ENCODE results near the gene CLDN24. TPM values are rescaled to one million over a fixed set of nuclear protein-coding genes. Genes with fewer than 3 reads are reported as not detected.

The CLDN24 gene
- total RNA-seq, 1 experiment from 2014 or later: not detected

DNA sequence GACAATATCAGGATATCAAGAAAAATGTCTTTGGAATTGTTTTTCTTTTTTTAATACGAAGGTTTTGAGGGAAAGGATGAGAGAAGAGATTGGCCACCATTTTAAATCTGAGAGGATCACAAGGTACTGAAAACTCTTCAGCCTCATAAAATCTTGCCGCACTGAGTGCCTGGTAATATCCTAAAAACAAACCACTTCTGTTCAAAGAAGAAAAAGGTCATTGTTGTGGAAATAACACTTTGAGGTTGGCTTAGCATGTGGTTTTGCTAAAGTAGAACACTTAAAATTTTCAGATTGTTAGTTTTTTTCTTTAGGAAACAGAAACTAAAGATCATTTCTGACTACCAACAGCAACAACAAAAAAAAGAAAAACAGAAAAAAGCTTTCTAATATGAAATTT is 1.1 kb downstream of the CLDN24 start:
- H3K27me3 ChIP-seq (ENCODE audit: control insufficient read depth, insufficient read depth, low read length): no peaks in the 10 kb centered on the region
- H3K4me3 ChIP-seq (ENCODE audit: insufficient read depth, low read depth, low read length): no peak overlapping the region
- H3K36me3 ChIP-seq (replicated peaks; ENCODE audit: control insufficient read depth, insufficient read depth, low read length): 0 out of 2 replicates have a peak, but pooled peaks cover 1% of the 10 kb centered on the region
- DNase-seq: no peak

DNA sequence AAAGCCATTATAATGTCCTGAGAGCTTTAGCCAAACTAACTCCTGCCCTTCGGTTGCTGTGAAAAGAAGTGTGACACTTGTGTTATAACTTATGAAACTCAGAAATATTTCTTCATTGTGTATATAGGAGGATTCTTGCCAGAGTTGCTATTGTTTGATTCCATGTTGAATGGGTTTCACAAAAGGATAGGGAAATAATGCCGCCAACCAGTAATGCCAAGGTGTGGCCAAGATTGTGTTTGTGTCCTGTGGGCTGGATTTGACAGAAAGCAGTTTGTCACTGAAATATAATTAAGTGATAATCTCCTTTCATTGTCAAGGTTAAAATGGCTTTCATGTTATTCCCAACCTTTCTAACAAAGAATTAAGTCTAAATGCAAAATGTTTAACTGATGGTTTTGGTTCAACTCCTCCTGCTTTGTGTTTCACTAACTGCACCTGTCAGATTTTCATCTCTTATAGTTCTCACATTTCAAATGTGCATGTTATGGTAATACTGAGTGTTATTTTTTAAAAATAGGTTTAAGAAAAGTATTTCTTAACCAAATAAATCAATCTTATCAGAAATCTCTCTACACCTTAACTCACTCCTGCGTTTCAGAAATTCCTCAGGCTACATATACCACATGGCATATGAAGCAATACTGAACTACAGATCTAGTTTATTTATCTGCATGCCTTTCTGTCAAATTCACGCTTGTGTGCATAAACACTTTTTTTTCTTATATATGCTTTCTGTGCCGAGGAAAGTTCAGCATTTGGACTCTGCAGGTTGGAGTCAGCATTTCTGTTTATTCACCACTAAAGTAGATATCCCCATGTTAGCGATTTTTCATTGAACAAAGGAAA is 1.8 kb downstream of the CLDN24 start, which contains the start of gene CLDN22:
Gene CLDN22, minus strand, starts transcription at position 66 of the 849 bp plus-strand sequence. Its CDS starts 58 bp downstream, at position 8.
- H3K27me3 ChIP-seq (ENCODE audit: control insufficient read depth, insufficient read depth, low read length): no peaks in the 10 kb centered on the region
- H3K36me3 ChIP-seq (replicated peaks; ENCODE audit: control insufficient read depth, insufficient read depth, low read length): peaks cover 1% of the 10 kb centered on the region; the same call in 1 of the 2 replicates

DNA sequence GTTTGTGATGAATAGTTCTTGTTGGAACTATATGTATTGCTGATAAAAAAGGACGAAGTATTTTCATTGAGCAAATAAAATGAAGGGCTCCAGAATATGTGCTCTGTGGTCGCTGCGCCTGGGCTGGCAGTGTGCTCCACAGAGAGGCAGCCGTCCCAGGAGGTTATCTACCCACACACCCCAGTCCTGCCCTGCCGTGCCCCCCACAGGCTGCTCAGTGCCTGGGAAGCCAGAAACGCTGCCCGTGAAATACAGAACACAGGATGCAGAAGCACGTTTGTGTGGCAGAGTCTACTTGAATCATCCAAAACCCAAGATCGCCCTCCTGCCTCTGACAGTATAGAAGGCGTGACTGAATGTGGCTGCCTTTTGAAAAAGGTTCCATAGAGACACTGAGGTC is 3.6 kb downstream of the CLDN24 start:
- no peak overlapping the region for H3K4me3 ChIP-seq (ENCODE audit: insufficient read depth, low read depth, low read length)

More for the DNA sequence above, 1.8 kb downstream of the CLDN24 start, which contains the start of gene CLDN22:
- no peak within 1 kb of the TSS for H3K4me3 ChIP-seq (ENCODE audit: insufficient read depth, low read depth, low read length)
- no peak for DNase-seq

DNA sequence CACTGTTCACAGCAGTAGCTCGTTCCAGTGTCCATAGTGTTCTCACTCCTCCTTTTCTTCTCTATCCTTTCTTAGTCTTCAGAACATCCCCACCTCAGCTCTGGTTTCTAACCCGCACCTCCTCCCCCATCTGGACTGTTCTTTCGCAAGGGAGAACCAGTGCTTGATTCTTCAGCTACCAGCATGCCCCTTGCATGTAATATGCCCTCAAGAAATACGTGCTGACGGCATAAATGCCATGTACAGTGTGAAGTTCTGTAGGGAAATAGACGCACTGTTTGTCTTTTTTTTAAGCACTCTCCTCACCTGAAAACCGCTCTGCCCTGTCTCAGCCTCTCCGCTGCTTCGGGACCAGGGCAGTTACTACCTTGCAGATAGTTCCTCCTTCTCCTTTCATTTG is 7.4 kb downstream of the CLDN24 start:
- Histone ChIP-seq H3K27me3 (ENCODE audit: control insufficient read depth, insufficient read depth, low read length) (no peaks in the 10 kb centered on the region), H3K4me3 (ENCODE audit: insufficient read depth, low read depth, low read length) (no peak overlapping the region), H3K36me3 (replicated peaks; ENCODE audit: control insufficient read depth, insufficient read depth, low read length) (peaks cover 15% of the 10 kb centered on the region; the same call in 1 of the 2 replicates)
- no peak for DNase-seq

More for the DNA sequence above, 3.6 kb downstream of the CLDN24 start:
- H3K27me3 ChIP-seq (ENCODE audit: control insufficient read depth, insufficient read depth, low read length): no peaks in the 10 kb centered on the region
- no peak for DNase-seq
- peaks cover 9% of the 10 kb centered on the region; the same call in 1 of the 2 replicates for H3K36me3 ChIP-seq (replicated peaks; ENCODE audit: control insufficient read depth, insufficient read depth, low read length)

DNA sequence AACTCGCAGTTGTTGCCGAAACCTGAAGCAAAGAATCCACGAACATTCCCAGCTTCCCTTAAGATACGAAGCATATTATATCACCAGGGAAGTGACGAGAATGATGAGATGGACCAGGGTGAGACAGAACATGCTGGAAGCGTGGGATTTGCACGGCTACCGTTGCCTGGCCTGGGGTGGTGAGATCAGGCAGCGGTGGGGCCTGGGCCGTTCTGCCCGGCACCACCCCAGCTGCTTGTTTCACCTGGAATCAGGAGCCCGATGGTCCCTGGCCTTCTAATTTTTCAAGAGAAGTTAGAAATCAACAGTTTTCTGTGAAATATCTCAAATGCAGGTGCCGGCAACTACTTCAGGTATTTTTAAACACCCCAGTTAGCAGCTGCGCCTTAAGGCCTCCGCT is 7.9 kb downstream of the CLDN24 start:
- Histone ChIP-seq H3K27me3 (ENCODE audit: control insufficient read depth, insufficient read depth, low read length) (no peaks in the 10 kb centered on the region), H3K36me3 (replicated peaks; ENCODE audit: control insufficient read depth, insufficient read depth, low read length) (peaks cover 15% of the 10 kb centered on the region; the same call in 1 of the 2 replicates), H3K4me3 (ENCODE audit: insufficient read depth, low read depth, low read length) (no peak overlapping the region)
- DNase-seq: no peak

DNA sequence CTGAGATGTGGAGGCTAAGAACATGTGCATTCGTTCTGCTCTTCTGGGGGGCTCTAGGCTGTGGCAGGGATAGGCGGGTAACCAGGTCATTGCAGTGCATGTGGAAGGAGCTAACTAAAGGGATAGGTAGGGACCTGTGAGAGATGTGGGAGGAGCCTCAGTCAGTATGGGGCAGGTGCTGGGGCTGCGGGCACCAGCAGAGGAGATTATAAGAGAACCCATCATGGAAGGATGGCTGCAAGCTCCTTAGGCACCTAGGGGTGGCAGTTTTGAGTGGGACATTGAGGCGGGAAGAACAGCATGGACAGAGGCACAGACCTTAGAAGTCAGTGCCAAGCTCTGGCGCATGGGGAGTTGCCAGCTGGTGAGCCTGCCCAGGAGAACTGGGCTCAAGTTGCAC is 9.4 kb downstream of the CLDN24 start:
- H3K27me3 ChIP-seq (ENCODE audit: control insufficient read depth, insufficient read depth, low read length): no peaks in the 10 kb centered on the region
- H3K4me3 ChIP-seq (ENCODE audit: insufficient read depth, low read depth, low read length): no peak overlapping the region
- H3K36me3 ChIP-seq (replicated peaks; ENCODE audit: control insufficient read depth, insufficient read depth, low read length): peaks cover 15% of the 10 kb centered on the region; the same call in 1 of the 2 replicates
- no peak for DNase-seq

GRCh38 chr4:183306811-183307210 is 15.4 kb downstream of the CLDN24 start:
- Histone ChIP-seq H3K4me3 (ENCODE audit: insufficient read depth, low read depth, low read length) (no peak overlapping the region), H3K36me3 (replicated peaks; ENCODE audit: control insufficient read depth, insufficient read depth, low read length) (peaks cover 5% of the 10 kb centered on the region), H3K27me3 (ENCODE audit: control insufficient read depth, insufficient read depth, low read length) (no peaks in the 10 kb centered on the region)
- no peak for DNase-seq

- no peak for DNase-seq
- H3K27me3 ChIP-seq (ENCODE audit: control insufficient read depth, insufficient read depth, low read length): no peaks in the 10 kb centered on the region
- peaks cover 5% of the 10 kb centered on the region for H3K36me3 ChIP-seq (replicated peaks; ENCODE audit: control insufficient read depth, insufficient read depth, low read length)
- H3K4me3 ChIP-seq (ENCODE audit: insufficient read depth, low read depth, low read length): no peak overlapping the region
Measured at GRCh38 chr4:183304538-183304937, 17.7 kb downstream of the CLDN24 start.

DNA sequence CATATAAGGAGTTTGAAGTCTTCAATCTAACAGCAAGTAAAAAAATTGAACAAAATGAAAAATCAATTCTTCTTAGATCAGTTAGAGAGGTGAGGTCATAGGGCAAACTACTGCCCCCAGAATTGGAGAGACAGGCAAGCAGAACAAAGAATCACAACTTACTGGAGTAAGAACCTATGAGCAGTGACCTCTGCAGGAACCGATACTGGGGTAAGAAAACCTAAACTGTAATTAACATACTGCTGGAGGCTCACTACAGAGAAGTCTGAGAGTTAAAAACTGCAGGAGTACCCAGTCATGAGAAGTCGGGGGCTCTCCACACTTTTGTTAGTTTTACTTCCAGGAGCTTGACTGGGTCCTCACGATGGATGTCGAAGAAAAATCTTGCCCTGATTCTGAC is 18.2 kb downstream of the CLDN24 start:
- no peak for DNase-seq
- Histone ChIP-seq H3K36me3 (replicated peaks; ENCODE audit: control insufficient read depth, insufficient read depth, low read length) (peaks cover 5% of the 10 kb centered on the region), H3K27me3 (ENCODE audit: control insufficient read depth, insufficient read depth, low read length) (no peaks in the 10 kb centered on the region), H3K4me3 (ENCODE audit: insufficient read depth, low read depth, low read length) (no peak overlapping the region)

DNA sequence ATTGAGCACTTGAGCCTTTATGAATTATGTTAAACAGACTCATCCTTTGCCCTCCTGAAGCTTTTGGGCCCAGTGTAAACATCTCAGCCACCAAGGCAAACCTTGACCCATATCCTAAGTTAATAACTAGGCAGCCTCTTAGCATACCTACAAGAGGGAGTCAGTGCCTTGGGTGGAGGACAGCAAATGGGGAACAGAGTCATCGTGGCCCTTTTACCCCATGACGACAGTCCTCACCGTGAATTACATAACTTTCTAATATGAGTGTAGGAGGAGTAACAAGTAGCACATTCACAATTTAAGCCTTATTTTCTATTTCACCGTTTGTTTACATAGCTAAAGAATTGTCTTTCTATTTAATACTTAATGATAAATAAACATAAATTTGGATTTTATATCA is 18.9 kb downstream of the CLDN24 start:
- no peak overlapping the region for H3K4me3 ChIP-seq (ENCODE audit: insufficient read depth, low read depth, low read length)
- H3K27me3 ChIP-seq (ENCODE audit: control insufficient read depth, insufficient read depth, low read length): no peaks in the 10 kb centered on the region
- H3K36me3 ChIP-seq (replicated peaks; ENCODE audit: control insufficient read depth, insufficient read depth, low read length): peaks cover 5% of the 10 kb centered on the region
- no peak for DNase-seq

- H3K4me3 ChIP-seq (ENCODE audit: insufficient read depth, low read depth, low read length): no peak overlapping the region
- H3K27me3 ChIP-seq (ENCODE audit: control insufficient read depth, insufficient read depth, low read length): no peaks in the 10 kb centered on the region
- peaks cover 10% of the 10 kb centered on the region for H3K36me3 ChIP-seq (replicated peaks; ENCODE audit: control insufficient read depth, insufficient read depth, low read length)
- DNase-seq: no peak
Measured at GRCh38 chr4:183300655-183301054, 21.6 kb downstream of the CLDN24 start.

DNA sequence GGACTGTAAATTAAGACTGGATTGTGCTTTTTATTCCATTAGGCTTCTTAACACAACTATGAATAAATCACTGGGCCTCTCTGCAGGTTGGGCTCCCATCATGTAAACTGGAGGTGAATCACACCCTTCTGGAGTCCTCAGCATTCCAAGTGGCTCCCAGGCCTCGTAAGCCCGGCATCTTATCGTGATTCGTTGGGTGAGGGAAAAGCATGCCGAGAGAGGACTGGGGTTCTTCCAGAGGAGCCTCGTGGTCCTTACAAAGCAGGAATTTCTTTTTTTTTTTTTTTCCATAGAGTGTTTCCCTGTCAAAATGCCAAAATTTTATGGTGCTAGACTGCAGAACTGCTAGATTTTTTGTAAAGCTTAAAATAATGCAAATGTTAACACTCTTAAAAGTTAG is 22.2 kb downstream of the CLDN24 start:
- peaks cover 12% of the 10 kb centered on the region for H3K36me3 ChIP-seq (replicated peaks; ENCODE audit: control insufficient read depth, insufficient read depth, low read length)
- H3K27me3 ChIP-seq (ENCODE audit: control insufficient read depth, insufficient read depth, low read length): no peaks in the 10 kb centered on the region
- DNase-seq: no peak
- H3K4me3 ChIP-seq (ENCODE audit: insufficient read depth, low read depth, low read length): no peak overlapping the region

DNA sequence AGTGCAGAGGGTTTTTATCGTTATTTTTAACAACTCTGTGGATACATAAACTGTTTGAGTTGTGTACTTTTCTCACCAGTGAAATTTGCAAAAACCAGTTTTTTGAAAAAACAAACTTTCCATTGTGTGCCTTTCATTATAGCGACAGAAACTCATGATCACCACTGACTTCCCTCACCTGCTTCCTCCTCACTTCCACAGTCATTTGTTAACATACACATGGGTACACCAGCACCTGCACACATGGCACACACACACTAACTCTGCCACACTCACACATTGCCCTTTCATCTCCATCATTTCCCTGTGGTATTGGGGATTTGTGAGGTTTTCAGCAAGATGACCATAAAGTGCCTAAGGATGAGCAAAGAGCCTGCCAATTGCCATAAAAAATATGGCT is 22.8 kb downstream of the CLDN24 start:
- H3K27me3 ChIP-seq (ENCODE audit: control insufficient read depth, insufficient read depth, low read length): no peaks in the 10 kb centered on the region
- peaks cover 12% of the 10 kb centered on the region for H3K36me3 ChIP-seq (replicated peaks; ENCODE audit: control insufficient read depth, insufficient read depth, low read length)
- H3K4me3 ChIP-seq (ENCODE audit: insufficient read depth, low read depth, low read length): no peak overlapping the region
- DNase-seq: no peak

- Histone ChIP-seq H3K27me3 (ENCODE audit: control insufficient read depth, insufficient read depth, low read length) (no peaks in the 10 kb centered on the region), H3K4me3 (ENCODE audit: insufficient read depth, low read depth, low read length) (no peak overlapping the region), H3K36me3 (replicated peaks; ENCODE audit: control insufficient read depth, insufficient read depth, low read length) (peaks cover 13% of the 10 kb centered on the region)
- no peak for DNase-seq
Measured at GRCh38 chr4:183297675-183298074, 24.6 kb downstream of the CLDN24 start.

DNA sequence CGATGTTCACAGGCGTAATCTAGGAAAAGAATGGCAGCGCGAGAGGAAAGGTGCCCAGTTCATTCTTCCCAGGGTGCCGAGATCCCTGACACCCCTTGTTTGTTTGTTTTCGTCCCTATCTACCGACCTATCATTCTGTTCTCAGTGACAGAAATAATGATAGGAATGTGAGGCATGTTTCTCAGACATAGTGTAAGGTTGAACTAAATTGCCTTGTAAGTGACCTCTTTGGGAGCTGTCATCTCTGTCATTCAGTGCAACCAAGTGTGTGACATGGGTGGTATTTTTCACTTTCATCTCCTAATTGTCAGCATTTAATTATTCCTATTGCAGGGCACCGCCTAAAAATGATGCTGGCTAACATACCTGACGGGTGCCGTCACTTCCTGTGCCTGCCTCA is 26.5 kb downstream of the CLDN24 start:
- H3K27me3 ChIP-seq (ENCODE audit: control insufficient read depth, insufficient read depth, low read length): no peaks in the 10 kb centered on the region
- no peak for DNase-seq
- peaks cover 12% of the 10 kb centered on the region for H3K36me3 ChIP-seq (replicated peaks; ENCODE audit: control insufficient read depth, insufficient read depth, low read length)
- no peak overlapping the region for H3K4me3 ChIP-seq (ENCODE audit: insufficient read depth, low read depth, low read length)

Data from H7 (cell line).